CD4-positive, alpha-beta T cell treated with Interleukin-17A for 4 hours (primary cell): ENCODE measurements around the gene DYNLRB1.

ENCODE experiments used
- DNase-seq: peaks from one replicate; pipeline ENCODE4 v3.0.0-alpha.2; 2020; ENCODE audit warnings: mixed read lengths

Gene DYNLRB1

GRCh38 chr20:34579979-34580940 is 64.0 kb downstream of the DYNLRB1 start:
- DNase-seq = no peak

DNA sequence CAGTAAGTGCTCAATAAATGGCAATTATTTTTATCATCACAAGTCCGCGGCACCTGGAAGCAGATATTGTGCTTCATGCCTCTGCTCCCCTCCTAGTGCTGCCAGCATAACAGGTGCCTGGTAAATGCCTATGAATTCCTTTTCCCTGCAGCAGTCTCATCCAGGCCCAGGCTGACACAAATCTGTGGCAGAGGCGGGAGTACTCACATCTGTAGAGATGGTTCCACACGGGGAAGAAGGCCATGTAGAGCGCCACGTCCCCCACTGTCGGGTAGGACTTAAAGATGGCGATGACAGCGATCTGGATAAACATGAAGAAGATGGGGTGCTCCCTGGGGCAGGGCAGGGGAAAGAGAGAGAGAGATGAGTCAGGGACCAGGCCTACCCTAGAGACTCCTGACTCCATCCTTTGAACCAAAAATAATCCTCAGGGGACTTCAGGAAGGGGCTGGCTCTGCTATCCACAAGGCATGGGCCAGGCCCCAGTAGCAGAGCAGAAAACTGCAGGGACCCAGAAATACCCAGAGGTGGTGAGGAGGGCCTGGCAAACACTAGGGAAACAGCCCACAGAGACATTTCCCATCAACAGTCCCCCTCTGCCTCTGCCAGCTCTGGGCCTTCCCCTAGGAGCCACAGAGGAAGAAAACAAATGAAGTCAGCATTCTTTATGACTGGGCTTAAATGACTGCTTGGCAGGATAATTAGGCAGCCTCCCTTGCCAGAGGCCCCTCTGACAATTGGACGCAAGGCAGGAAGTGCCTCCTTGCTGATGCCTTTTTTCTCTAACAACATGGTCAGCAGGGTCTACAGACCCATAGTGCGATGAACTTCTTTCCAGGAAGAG is 65.3 kb downstream of the DYNLRB1 start:
- no peak for DNase-seq

DNA sequence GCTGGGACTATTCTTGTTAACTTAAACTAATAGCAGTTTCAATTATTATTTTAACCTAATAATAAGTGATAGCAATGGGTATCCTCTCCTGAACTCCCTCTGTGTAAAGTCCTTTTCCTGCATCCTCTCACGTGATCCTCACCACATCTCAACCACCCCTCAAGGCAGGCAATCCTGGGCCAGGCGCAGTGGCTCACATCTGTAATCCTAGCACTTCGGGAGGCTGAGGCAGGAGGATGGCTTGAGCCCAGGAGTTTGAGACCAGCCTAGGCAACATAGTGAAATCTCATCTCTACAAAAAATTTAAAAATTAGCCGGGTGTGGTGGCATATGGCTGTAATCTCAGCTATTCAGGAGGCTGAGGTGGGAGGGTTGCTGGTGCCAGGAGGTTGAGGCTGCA is 66.0 kb downstream of the DYNLRB1 start:
- no peak for DNase-seq

- DNase-seq = no peak
These were observed 66.7 kb downstream of the DYNLRB1 start for GRCh38 chr20:34582911-34583310.

- no peak for DNase-seq
These were observed 67.3 kb downstream of the DYNLRB1 start for GRCh38 chr20:34583544-34583943.

GRCh38 chr20:34585019-34585418 is 68.8 kb downstream of the DYNLRB1 start:
- DNase-seq = no peak

GRCh38 chr20:34586488-34587163 is 70.4 kb downstream of the DYNLRB1 start:
- DNase-seq = no peak
